ENCODE data around the gene PSAT1.

PSAT1 gene

GRCh38 chr9:78356634-78357033, 59.7 kb downstream of the PSAT1 start:
- Histone ChIP-seq H3K79me2 (ENCODE audit: insufficient read depth, low read length) (no peaks in the 10 kb centered on the region), H3K36me3 (ENCODE audit: low read length) (no peaks in the 10 kb centered on the region), H3K4me2 (ENCODE audit: low read depth, low read length, poor library complexity, severe bottlenecking) (no peak overlapping the region)

GRCh38 chr9:78357165-78357873, 60.4 kb downstream of the PSAT1 start:
- TF ChIP-seq EZH2phosphoT487 (conservative IDR thresholded peaks at IDR 0.05; ENCODE audit: low read length) (no peak), CTCF (IDR thresholded peaks at IDR 0.05; ENCODE audit: insufficient read depth, low read length, poor library complexity, severe bottlenecking) (no peak)

More at GRCh38 chr9:78356634-78357033, 59.7 kb downstream of the PSAT1 start:
- Histone ChIP-seq H3K4me3 (ENCODE audit: insufficient read depth, low read length, poor library complexity, severe bottlenecking) (no peak overlapping the region), H3K9me3 (ENCODE audit: insufficient read depth, low read length) (no peaks in the 10 kb centered on the region), H3K9me2 (replicated peaks; ENCODE audit: insufficient read depth, low read length) (no peaks in the 10 kb centered on the region), H3K27ac (ENCODE audit: low read depth, low read length) (no peak overlapping the region), H4K20me1 (ENCODE audit: low read depth, low read length) (no peaks in the 10 kb centered on the region), H3K27me3 (ENCODE audit: low read length) (no peaks in the 10 kb centered on the region), H3F3A (ENCODE audit: insufficient read depth) (no peaks in the 10 kb centered on the region), H2AFZ (ENCODE audit: low read depth, low read length, severe bottlenecking) (no peak overlapping the region), H3K9ac (ENCODE audit: low read length) (no peak overlapping the region)
- TF ChIP-seq EZH2phosphoT487 (conservative IDR thresholded peaks at IDR 0.05; ENCODE audit: low read length), result no peak
- TF ChIP-seq CTCF (IDR thresholded peaks at IDR 0.05; ENCODE audit: insufficient read depth, low read length, poor library complexity, severe bottlenecking), result no peak

GRCh38 chr9:78358329-78359051, 61.6 kb downstream of the PSAT1 start:
- Histone ChIP-seq H3K9ac (ENCODE audit: low read length) (no peak overlapping the region), H4K20me1 (ENCODE audit: low read depth, low read length) (no peaks in the 10 kb centered on the region), H3K36me3 (ENCODE audit: low read length) (no peaks in the 10 kb centered on the region), H3K4me2 (ENCODE audit: low read depth, low read length, poor library complexity, severe bottlenecking) (no peak overlapping the region), H3K4me3 (ENCODE audit: insufficient read depth, low read length, poor library complexity, severe bottlenecking) (no peak overlapping the region), H3K79me2 (ENCODE audit: insufficient read depth, low read length) (no peaks in the 10 kb centered on the region), H3K9me3 (ENCODE audit: insufficient read depth, low read length) (no peaks in the 10 kb centered on the region), H3K27me3 (ENCODE audit: low read length) (no peaks in the 10 kb centered on the region), H2AFZ (ENCODE audit: low read depth, low read length, severe bottlenecking) (no peak overlapping the region), H3K27ac (ENCODE audit: low read depth, low read length) (no peak overlapping the region), H3F3A (ENCODE audit: insufficient read depth) (no peaks in the 10 kb centered on the region), H3K9me2 (replicated peaks; ENCODE audit: insufficient read depth, low read length) (no peaks in the 10 kb centered on the region)
- TF ChIP-seq EZH2phosphoT487 (conservative IDR thresholded peaks at IDR 0.05; ENCODE audit: low read length) (no peak), CTCF (IDR thresholded peaks at IDR 0.05; ENCODE audit: insufficient read depth, low read length, poor library complexity, severe bottlenecking) (no peak)

More at GRCh38 chr9:78357165-78357873, 60.4 kb downstream of the PSAT1 start:
- Histone ChIP-seq H3K79me2 (ENCODE audit: insufficient read depth, low read length) (no peaks in the 10 kb centered on the region), H3K27ac (ENCODE audit: low read depth, low read length) (no peak overlapping the region), H3K9me3 (ENCODE audit: insufficient read depth, low read length) (no peaks in the 10 kb centered on the region), H3K4me3 (ENCODE audit: insufficient read depth, low read length, poor library complexity, severe bottlenecking) (no peak overlapping the region), H3K27me3 (ENCODE audit: low read length) (no peaks in the 10 kb centered on the region), H3F3A (ENCODE audit: insufficient read depth) (no peaks in the 10 kb centered on the region), H3K36me3 (ENCODE audit: low read length) (no peaks in the 10 kb centered on the region), H3K9me2 (replicated peaks; ENCODE audit: insufficient read depth, low read length) (no peaks in the 10 kb centered on the region), H3K9ac (ENCODE audit: low read length) (no peak overlapping the region), H4K20me1 (ENCODE audit: low read depth, low read length) (no peaks in the 10 kb centered on the region), H3K4me2 (ENCODE audit: low read depth, low read length, poor library complexity, severe bottlenecking) (no peak overlapping the region), H2AFZ (ENCODE audit: low read depth, low read length, severe bottlenecking) (no peak overlapping the region)
